Vagina (tissue), 2 donors: Measurements from ENCODE around the gene KCNK4. TPM values are rescaled to one million over a fixed set of nuclear protein-coding genes. Genes with fewer than 3 reads are reported as not detected.

Experiments used
- DNase-seq, 2 donors: peaks; one replicate each; pipeline ENCODE4 v3.0.0-alpha.2; 2017; ENCODE audit errors: extremely low spot score in 2 of 2
- H3K27ac ChIP-seq: fragments of 200-600 bp; sonication (generic); one replicate; pipeline ENCODE4 v1.5.1; 2019
- H3K27me3 ChIP-seq: fragments of 200-600 bp; sonication (generic); one replicate; pipeline ENCODE4 v1.5.1; 2019
- H3K36me3 ChIP-seq, 2 donors: fragments of 200-600 bp; sonication (generic); one replicate each; pipeline ENCODE4 v1.5.1; 2017 to 2019
- H3K4me1 ChIP-seq: fragments of 200-600 bp; sonication (generic); one replicate; pipeline ENCODE4 v1.5.1; 2019
- H3K4me3 ChIP-seq, 2 donors: fragments of 200-600 bp; sonication (generic); 1 replicate in 1 of 2; 2 replicates in 1 of 2; pipeline ENCODE4 v1.5.1; 2016 to 2019
- H3K9me3 ChIP-seq: fragments of 200-600 bp; sonication (generic); one replicate; pipeline ENCODE4 v1.5.1; 2019
- POLR2A ChIP-seq, 2 donors: fragments of 450-650 bp; IDR thresholded peaks; one replicate each; pipeline ENCODE4 v1.6.1; 2017; ENCODE audit warnings: antibody characterized with exemption in 2 of 2, mild to moderate bottlenecking in 2 of 2, moderate library complexity in 2 of 2
- POLR2AphosphoS5 ChIP-seq, 2 donors: sonication (generic); formaldehyde crosslinking; IDR thresholded peaks; one replicate each; pipeline ENCODE4 v1.9.0; 2017; ENCODE audit warnings: antibody characterized with exemption in 2 of 2, mild to moderate bottlenecking in 2 of 2, low read depth in 1 of 2; ENCODE audit not compliant: insufficient read depth in 1 of 2
- intact Hi-C: fragments of 100-400 bp; cut with DNase I; formaldehyde crosslinking; loops from one replicate; pipeline ENCODE4 v1.15.1; 2023
- total RNA-seq: library from RNA; depleted of rRNA; stranded (reverse); fragments of >200 nt; gene quantifications from one replicate; pipeline ENCODE4 v1.2.3, GENCODE V29; 2016
- TF ChIP-seq, protein P1 (sequence below), 3 experiments: fragments of 450-650 bp in 2 of 3; fragments of 200-600 bp in 1 of 3; sonication (generic) in 1 of 3; IDR thresholded peaks; one replicate each; pipeline ENCODE4 v1.5.1; 2017 to 2019; ENCODE audit warnings: antibody characterized with exemption in 3 of 3, mild to moderate bottlenecking in 2 of 3, moderate library complexity in 2 of 3

The KCNK4 gene
- total RNA-seq, 1 donor from 2014 or later = 0.98 TPM

GRCh38 chr11:64278576-64279190 is 12.4 kb upstream of the KCNK4 start:
- Histone ChIP-seq H3K27me3 (no peaks in the 10 kb centered on the region), H3K36me3 (peaks cover 0 to 12% of the 10 kb centered on the region in 2 donors), H3K4me3 (no peak overlapping the region), H3K4me1 (peaks cover 27% of the 10 kb centered on the region), H3K27ac (no peak overlapping the region), H3K9me3 (no peaks in the 10 kb centered on the region)
- intact Hi-C loops = no loop called here
- DNase-seq = no peak
- TF ChIP-seq, protein P1, sequence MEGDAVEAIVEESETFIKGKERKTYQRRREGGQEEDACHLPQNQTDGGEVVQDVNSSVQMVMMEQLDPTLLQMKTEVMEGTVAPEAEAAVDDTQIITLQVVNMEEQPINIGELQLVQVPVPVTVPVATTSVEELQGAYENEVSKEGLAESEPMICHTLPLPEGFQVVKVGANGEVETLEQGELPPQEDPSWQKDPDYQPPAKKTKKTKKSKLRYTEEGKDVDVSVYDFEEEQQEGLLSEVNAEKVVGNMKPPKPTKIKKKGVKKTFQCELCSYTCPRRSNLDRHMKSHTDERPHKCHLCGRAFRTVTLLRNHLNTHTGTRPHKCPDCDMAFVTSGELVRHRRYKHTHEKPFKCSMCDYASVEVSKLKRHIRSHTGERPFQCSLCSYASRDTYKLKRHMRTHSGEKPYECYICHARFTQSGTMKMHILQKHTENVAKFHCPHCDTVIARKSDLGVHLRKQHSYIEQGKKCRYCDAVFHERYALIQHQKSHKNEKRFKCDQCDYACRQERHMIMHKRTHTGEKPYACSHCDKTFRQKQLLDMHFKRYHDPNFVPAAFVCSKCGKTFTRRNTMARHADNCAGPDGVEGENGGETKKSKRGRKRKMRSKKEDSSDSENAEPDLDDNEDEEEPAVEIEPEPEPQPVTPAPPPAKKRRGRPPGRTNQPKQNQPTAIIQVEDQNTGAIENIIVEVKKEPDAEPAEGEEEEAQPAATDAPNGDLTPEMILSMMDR (IDR thresholded peaks at IDR 0.05) = no peak
- no peak for TF ChIP-seq POLR2A (IDR thresholded peaks at IDR 0.05)
- no peak for TF ChIP-seq POLR2AphosphoS5 (IDR thresholded peaks at IDR 0.05; ENCODE audit: insufficient read depth in 1 of 2, low read depth in 1 of 2)

DNA sequence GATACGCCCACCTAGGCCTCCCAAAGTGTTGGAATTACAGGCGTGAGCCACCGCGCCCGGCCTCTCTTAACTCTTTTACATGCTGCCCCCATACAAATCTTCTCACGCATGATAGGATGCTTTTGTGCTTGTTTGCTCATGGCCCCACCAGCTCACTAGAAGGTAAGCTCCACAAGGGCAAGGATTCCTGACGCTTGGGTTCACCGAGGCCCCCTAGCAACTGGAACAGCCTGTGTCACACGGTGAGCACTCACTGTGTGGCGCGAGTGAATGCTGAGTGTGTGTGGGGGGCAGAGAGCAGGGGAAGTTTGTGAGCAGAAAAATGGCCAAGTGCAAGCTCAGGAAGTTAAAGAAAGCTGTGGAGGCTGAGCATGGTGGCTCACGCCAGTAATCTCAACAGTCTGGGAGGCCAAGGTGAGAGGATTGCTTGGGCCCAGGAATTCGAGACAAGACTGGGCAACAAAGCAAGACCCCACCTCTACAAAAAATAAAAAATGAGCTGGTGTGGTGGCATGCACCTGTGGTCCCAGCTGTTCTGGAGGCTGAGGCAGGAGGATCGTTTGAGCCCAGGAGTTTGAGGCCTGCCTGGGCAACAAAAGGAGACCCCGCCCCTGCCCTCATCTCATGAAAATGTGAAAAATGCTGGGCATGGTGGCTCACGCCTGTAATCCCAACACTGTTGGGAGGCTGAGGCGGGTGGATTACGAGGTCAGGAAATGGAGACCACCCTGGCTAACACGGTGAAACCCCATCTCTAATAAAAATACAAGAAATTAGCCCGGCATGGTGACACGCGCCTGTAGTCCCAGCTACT is 8.9 kb upstream of the KCNK4 start:
- H3K4me1 ChIP-seq = peaks cover 40% of the 10 kb centered on the region
- no peaks in the 10 kb centered on the region for H3K27me3 ChIP-seq
- intact Hi-C loops = no loop called here
- no peak overlapping the region for H3K27ac ChIP-seq
- H3K4me3 ChIP-seq = no peak overlapping the region
- no peak for TF ChIP-seq POLR2A (IDR thresholded peaks at IDR 0.05)
- TF ChIP-seq, protein P1 (IDR thresholded peaks at IDR 0.05) = no peak
- no peak for TF ChIP-seq POLR2AphosphoS5 (IDR thresholded peaks at IDR 0.05; ENCODE audit: insufficient read depth in 1 of 2, low read depth in 1 of 2)
- DNase-seq = no peak
- no peaks in the 10 kb centered on the region for H3K9me3 ChIP-seq
- peaks cover 0 to 12% of the 10 kb centered on the region in 2 donors for H3K36me3 ChIP-seq

DNA sequence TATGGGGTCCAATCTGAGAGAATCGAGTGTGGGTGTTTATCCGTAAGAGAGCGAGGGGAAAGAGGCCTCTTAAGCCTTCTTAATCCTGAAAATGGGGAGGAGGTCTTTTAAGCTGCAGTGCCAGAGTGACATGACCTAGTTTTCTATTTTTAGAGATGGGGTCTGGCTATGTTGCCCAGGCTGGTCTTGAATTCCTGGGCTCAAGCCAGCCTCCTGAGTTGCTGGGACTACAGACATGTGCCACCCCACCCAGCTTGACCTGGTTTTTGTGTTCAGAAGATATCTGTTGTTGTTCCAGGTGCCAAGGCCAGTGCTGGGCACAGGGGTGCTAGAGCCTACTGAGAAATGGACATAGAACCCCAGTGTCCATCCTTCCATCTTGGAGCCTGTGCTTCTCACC is 8.0 kb upstream of the KCNK4 start:
- Histone ChIP-seq H3K27ac (peak overlapping the region; percentile 94), H3K9me3 (no peaks in the 10 kb centered on the region), H3K4me3 (no peak overlapping the region), H3K36me3 (peaks cover 0 to 10% of the 10 kb centered on the region in 2 donors), H3K4me1 (peaks cover 37% of the 10 kb centered on the region), H3K27me3 (no peaks in the 10 kb centered on the region)
- DNase-seq = no peak
- intact Hi-C loops = no loop called here
- TF ChIP-seq, protein P1 (IDR thresholded peaks at IDR 0.05) = no peak
- TF ChIP-seq POLR2AphosphoS5 (IDR thresholded peaks at IDR 0.05; ENCODE audit: insufficient read depth in 1 of 2, low read depth in 1 of 2) (no peak), POLR2A (IDR thresholded peaks at IDR 0.05) (no peak)

DNA sequence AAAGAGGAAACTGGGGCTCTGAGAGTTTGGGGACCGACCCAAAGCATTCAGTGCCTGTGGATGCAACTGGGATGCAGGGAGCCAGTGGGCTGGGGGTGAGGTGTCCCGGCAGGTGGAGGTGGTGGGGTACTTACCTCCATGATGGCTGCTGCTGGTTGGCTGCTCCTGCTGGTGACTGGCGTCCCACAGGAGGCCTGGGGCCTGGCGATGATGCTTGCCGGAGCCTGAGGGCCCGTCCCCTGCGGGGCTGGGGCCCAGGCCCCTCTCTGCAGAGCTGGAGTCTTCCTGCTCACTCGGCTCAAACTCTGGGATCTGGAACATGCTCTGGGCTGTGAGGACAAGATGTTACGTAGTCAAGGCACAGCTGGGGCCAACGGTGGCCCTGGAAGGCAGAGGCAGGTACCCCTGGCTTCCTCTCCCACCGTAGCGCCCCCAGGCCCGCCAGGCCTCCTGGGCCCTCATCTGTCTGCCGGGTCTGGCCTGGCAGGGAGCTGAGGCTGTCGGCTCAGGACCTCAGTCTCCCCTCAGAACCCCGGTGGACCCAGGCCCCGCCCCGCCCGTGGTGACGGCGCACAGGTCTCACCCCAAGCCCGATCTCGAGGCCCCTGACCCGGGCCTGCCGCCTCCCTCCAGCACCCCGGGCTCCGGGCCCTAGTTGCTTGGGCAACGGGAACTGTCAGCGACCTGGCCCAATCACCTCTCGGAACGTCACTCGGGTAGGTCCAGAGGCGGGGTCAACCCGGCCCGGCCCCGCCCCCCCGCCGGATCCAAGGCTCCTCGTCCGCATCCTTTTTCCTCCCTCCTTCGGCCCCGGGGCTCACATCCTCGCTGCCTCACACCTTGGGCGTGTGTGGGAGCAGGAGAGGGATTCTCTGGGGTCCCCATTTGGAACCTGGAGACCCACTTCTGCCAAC is 6.8 kb upstream of the KCNK4 start, which contains the start of gene BAD:
Gene BAD (minus strand): TSS at position 618 of the 914 bp plus-strand sequence. CDS start 297 bp downstream, at position 321.
- Histone ChIP-seq H3K36me3 (no peaks in the 10 kb centered on the region), H3K27ac (peak within 1 kb of the TSS; percentile 94), H3K4me1 (peaks cover 37% of the 10 kb centered on the region), H3K4me3 (peak within 1 kb of the TSS; percentile 61 to 83), H3K27me3 (no peaks in the 10 kb centered on the region), H3K9me3 (no peaks in the 10 kb centered on the region)
- DNase-seq = peak in 1 of 2 donors; percentile 96
- TF ChIP-seq POLR2AphosphoS5 (IDR thresholded peaks at IDR 0.05; ENCODE audit: insufficient read depth in 1 of 2, low read depth in 1 of 2) (peak; percentile 60 to 96), POLR2A (IDR thresholded peaks at IDR 0.05) (peak in 1 of 2 donors; percentile 53)
- TF ChIP-seq, protein P1 (IDR thresholded peaks at IDR 0.05) = no peak
- intact Hi-C loops = no loop called here
